HG03575 (cell line): ENCODE data around the gene TXNRD2.

Source experiments
- ATAC-seq: cut with Tn5 transposase; IDR thresholded peaks from one replicate; pipeline ENCODE4 v1.9.1; 2021; ENCODE audit not compliant: unreplicated experiment, insufficient number of reproducible peaks, low FRiP score; ENCODE audit errors: extremely low read depth

Gene TXNRD2

GRCh38 chr22:19981171-19981960 is 39.7 kb upstream of the TXNRD2 start:
- no peak for ATAC-seq

DNA sequence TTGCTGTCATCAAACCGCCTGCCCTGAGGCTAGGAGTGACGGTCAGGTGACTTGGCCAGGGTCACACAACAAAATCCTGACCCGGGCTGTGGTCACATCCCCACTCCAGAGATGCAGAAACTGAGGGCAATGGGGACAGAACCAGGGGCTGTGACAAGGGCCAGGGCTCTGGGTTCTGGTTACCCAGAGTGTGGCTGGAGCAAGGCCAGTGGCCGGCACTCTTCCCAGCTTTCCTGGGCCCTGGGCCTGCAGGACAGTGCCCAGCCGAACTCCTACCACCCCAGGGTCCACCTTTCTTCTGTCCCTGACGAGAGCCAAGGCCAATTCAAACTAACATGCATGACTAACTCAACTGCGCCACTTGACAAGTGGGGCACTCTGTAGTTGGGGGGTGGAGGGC is 39.1 kb upstream of the TXNRD2 start:
- no peak for ATAC-seq

GRCh38 chr22:19979712-19980493 is 38.3 kb upstream of the TXNRD2 start:
- no peak for ATAC-seq

GRCh38 chr22:19978748-19979147 is 37.1 kb upstream of the TXNRD2 start:
- no peak for ATAC-seq

GRCh38 chr22:19977296-19978243 is 36.0 kb upstream of the TXNRD2 start:
- ATAC-seq: no peak

- ATAC-seq: no peak
Observed at GRCh38 chr22:19976671-19977070, 35.1 kb upstream of the TXNRD2 start.

DNA sequence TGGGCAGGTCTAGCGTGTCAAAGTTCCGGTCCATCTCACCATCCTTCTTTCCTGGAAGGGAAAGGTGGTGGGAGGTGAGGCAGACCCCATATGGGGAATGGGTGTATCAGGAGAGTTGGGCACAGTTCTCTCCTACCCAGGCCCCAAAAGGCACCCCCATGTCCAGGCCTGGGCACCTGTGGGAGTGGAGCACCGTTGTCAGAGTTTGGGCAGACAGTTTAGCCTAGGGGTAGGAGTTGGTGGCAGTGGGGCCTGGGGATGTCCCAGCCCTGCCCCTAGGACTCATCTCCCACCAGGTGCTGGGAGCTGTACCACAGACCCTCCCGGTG is 34.1 kb upstream of the TXNRD2 start:
- ATAC-seq: no peak

- no peak for ATAC-seq
Observed at GRCh38 chr22:19974935-19975706, 33.5 kb upstream of the TXNRD2 start.

DNA sequence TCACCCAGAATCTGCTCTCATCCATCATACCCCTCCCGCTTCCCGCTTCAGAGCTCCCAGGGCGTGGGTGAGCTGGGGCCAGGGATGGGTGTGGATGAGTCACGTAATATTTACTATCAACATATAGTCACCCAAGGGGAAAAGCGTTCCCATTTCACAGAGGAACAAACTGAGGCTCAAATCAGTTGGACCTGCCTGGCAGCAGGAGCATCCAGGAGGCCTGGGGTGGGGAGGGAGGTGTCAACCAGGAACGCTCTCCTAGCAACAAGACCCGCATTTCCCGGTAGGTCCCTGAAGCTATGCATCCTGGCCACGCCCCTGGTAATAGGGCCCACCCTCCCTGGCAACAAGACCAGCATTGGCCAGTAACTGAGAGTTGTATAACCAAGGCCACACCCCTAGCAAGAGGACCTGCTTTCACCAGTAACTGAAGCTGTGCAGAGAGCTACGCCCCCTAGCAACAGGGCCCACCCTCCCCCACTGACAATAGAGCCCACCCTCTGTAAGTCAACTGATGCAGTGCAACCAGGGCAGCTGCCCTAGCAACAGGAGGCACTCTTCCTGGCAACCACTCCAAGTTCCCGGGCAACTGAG is 32.7 kb upstream of the TXNRD2 start:
- no peak for ATAC-seq

- no peak for ATAC-seq
Observed at GRCh38 chr22:19973551-19974267, 32.1 kb upstream of the TXNRD2 start.

- no peak for ATAC-seq
Observed at GRCh38 chr22:19972652-19973550, 31.3 kb upstream of the TXNRD2 start.

DNA sequence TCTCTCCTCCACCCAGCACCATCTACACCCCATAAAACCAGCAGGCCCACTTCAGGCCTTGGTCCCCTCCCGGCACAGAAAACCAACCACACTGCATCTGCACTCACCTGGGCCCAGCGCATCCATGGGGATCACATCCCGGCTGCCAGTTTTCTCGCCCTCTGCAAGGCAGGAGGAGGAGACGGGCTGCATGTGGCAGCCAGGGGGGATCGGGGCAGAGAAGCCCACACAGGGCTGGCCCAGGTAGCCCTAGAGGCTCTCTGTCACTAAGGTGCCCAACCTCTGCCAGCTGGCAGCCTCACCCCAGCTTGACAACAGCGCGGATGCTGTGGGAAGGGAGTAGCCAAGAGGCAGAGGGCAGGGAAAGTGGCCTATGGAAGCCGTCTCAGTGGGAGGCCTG is 30.6 kb upstream of the TXNRD2 start:
- no peak for ATAC-seq

GRCh38 chr22:19971276-19972124 is 29.9 kb upstream of the TXNRD2 start:
- no peak for ATAC-seq

GRCh38 chr22:19970479-19971275 is 29.1 kb upstream of the TXNRD2 start:
- no peak for ATAC-seq

DNA sequence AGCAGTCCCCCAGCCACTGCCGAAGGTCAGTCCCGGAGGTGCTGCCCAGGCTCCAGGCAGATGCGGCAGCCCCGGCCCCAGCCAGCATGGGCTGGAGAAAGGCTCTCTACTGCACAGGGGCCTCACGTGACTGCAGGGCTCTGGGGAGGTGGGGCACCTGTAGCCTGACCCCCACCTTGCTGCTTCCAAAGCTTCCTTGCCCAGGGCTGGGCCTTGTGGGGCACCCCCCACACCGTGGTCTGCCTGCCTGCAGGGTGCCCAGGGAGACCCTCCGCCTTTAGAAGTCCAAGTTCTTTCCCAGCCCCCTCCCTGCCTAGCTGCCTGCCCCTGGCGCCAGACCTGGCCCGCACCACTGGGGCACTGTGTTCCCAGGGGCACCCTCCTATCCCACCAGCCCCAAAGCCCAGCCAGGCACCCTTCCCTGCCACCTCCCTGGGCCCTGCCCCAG is 28.4 kb upstream of the TXNRD2 start:
- no peak for ATAC-seq
